ENCODE data around the gene MTRR. TPM values are rescaled to one million over a fixed set of nuclear protein-coding genes. Genes with fewer than 3 reads are reported as not detected.

The MTRR gene
- total and polyA plus RNA-seq, 2 donors (not counting 1 experiment from before 2014, with no cell fraction given), result 25.5 to 67.8 TPM

DNA sequence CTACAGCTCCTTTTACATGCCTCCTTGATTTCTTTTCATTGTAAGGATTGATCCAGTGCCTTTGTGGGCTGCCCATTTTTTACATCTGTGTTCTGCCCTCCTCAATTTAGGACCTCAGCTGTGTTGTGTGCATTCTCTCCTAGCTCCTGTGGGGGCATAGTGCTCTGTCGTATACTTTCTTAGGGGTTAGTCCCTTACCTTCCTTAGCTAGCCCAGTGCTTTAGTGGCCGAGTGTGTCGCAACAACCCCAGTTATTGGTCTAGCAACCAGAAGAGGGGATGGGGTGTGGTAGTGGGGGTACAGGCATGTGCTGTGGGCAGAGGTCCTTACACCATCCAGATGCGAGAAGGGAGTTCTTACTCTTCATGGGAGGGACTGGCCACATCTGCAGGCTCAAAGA lies 12.1 kb downstream of the MTRR start:
- no peaks in the 10 kb centered on the region for H3K9me3 Mint-ChIP-seq (ENCODE audit: insufficient read depth)
- H3K27ac Mint-ChIP-seq, result no peak overlapping the region
- TF ChIP-seq, protein P1, sequence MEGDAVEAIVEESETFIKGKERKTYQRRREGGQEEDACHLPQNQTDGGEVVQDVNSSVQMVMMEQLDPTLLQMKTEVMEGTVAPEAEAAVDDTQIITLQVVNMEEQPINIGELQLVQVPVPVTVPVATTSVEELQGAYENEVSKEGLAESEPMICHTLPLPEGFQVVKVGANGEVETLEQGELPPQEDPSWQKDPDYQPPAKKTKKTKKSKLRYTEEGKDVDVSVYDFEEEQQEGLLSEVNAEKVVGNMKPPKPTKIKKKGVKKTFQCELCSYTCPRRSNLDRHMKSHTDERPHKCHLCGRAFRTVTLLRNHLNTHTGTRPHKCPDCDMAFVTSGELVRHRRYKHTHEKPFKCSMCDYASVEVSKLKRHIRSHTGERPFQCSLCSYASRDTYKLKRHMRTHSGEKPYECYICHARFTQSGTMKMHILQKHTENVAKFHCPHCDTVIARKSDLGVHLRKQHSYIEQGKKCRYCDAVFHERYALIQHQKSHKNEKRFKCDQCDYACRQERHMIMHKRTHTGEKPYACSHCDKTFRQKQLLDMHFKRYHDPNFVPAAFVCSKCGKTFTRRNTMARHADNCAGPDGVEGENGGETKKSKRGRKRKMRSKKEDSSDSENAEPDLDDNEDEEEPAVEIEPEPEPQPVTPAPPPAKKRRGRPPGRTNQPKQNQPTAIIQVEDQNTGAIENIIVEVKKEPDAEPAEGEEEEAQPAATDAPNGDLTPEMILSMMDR (IDR thresholded peaks at IDR 0.05), result no peak
- no peak for TF ChIP-seq EZH2 (IDR thresholded peaks at IDR 0.05; ENCODE audit: borderline replicate concordance, insufficient read depth, low read depth, low read length, poor library complexity, severe bottlenecking)
- no peaks in the 10 kb centered on the region for H3K27me3 ChIP-seq (replicated peaks in 1 of 4; ENCODE audit: control extremely low read depth in 1 of 4, control insufficient read depth in 3 of 4, insufficient read depth in 4 of 4, low read length in 3 of 4)
- H3K27ac ChIP-seq (ENCODE audit: low read length in 2 of 2), result no peak overlapping the region
- intact Hi-C loops (cut with micrococcal nuclease), result no loop called here
- no peaks in the 10 kb centered on the region for H3K27me3 Mint-ChIP-seq
- no peaks in the 10 kb centered on the region for H3K4me1 Mint-ChIP-seq
- H3K4me2 ChIP-seq (replicated peaks; ENCODE audit: low read depth, low read length, poor library complexity, severe bottlenecking), result no peak overlapping the region
- H3K9ac ChIP-seq (ENCODE audit: low read length), result no peak overlapping the region
- DNase-seq, result no peak
- no peak overlapping the region for H3K4me3 ChIP-seq (ENCODE audit: control extremely low read depth in 1 of 5, extremely low read depth in 1 of 5, insufficient read depth in 1 of 5, low read depth in 2 of 5, low read length in 4 of 5)
- 100% methylated on average over 3 of the region's 4 CpGs for WGBS (ENCODE audit: insufficient coverage)
- H3K36me3 ChIP-seq (replicated peaks in 1 of 2; ENCODE audit: control extremely low read depth in 1 of 2, control insufficient read depth in 1 of 2, extremely low read depth in 1 of 2, insufficient read depth in 2 of 2, low read length in 1 of 2), result peaks cover 9 to 73% of the 10 kb centered on the region in 2 experiments
- H3K9me3 ChIP-seq (ENCODE audit: control extremely low read depth in 1 of 3, control insufficient read depth in 2 of 3, insufficient read depth in 1 of 3, low read length in 2 of 3), result no peaks in the 10 kb centered on the region
- H2AFZ ChIP-seq (ENCODE audit: insufficient read depth, low read depth, low read length, poor library complexity, severe bottlenecking), result no peak overlapping the region
- no peak overlapping the region for H3K4me3 Mint-ChIP-seq
- peaks cover 15% of the 10 kb centered on the region for H4K20me1 ChIP-seq (ENCODE audit: control insufficient read depth, insufficient read depth, low read length, poor library complexity, severe bottlenecking)
- peaks cover 7% of the 10 kb centered on the region for H3K79me2 ChIP-seq (ENCODE audit: control insufficient read depth, insufficient read depth, low read length)
- POLR2A ChIA-PET, result no interaction called here
- CTCF ChIA-PET, result no interaction called here
- no peak for ATAC-seq (ENCODE audit: low read depth)
- no peaks in the 10 kb centered on the region for H3K4me1 ChIP-seq (ENCODE audit: control insufficient read depth in 2 of 2, insufficient read depth in 2 of 2, low read length in 2 of 2)

DNA sequence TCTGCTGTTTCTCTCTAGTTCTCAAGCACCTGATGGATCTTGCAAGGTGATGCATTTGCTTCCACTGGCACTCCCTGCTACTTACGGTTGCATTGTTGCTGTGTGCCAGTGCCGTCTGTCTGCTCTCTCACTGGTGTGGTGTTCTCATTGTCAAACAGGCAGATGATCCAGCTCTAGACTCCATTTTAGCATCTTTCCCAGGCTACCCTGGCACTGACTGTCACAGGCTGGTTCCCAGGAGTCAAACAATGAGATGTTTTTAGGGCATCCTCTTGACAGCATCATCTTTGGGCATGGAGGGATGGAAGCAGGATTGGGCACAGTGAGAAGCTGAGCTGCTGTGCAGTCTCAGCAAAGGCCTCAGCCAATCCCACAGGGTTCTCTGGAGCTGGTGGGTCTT lies 12.9 kb downstream of the MTRR start:
- no peak overlapping the region for H3K9ac ChIP-seq (ENCODE audit: low read length)
- H3K27me3 Mint-ChIP-seq, result no peaks in the 10 kb centered on the region
- peaks cover 7% of the 10 kb centered on the region for H3K79me2 ChIP-seq (ENCODE audit: control insufficient read depth, insufficient read depth, low read length)
- no peaks in the 10 kb centered on the region for H3K4me1 ChIP-seq (ENCODE audit: control insufficient read depth in 2 of 2, insufficient read depth in 2 of 2, low read length in 2 of 2)
- no peak overlapping the region for H3K4me2 ChIP-seq (replicated peaks; ENCODE audit: low read depth, low read length, poor library complexity, severe bottlenecking)
- no peak overlapping the region for H2AFZ ChIP-seq (ENCODE audit: insufficient read depth, low read depth, low read length, poor library complexity, severe bottlenecking)
- TF ChIP-seq, protein P1 (IDR thresholded peaks at IDR 0.05), result no peak
- TF ChIP-seq EZH2 (IDR thresholded peaks at IDR 0.05; ENCODE audit: borderline replicate concordance, insufficient read depth, low read depth, low read length, poor library complexity, severe bottlenecking), result no peak
- intact Hi-C loops (cut with micrococcal nuclease), result no loop called here
- ChIA-PET POLR2A (no interaction called here), CTCF (no interaction called here)
- 97% methylated on average over 2 of the region's 2 CpGs for WGBS (ENCODE audit: insufficient coverage)
- H3K36me3 ChIP-seq (replicated peaks in 1 of 2; ENCODE audit: control extremely low read depth in 1 of 2, control insufficient read depth in 1 of 2, extremely low read depth in 1 of 2, insufficient read depth in 2 of 2, low read length in 1 of 2), result peaks cover 12 to 69% of the 10 kb centered on the region in 2 experiments
- DNase-seq (no peak), ATAC-seq (ENCODE audit: low read depth) (no peak)
- no peak overlapping the region for H3K27ac Mint-ChIP-seq
- no peaks in the 10 kb centered on the region for H3K4me1 Mint-ChIP-seq
- H3K9me3 ChIP-seq (ENCODE audit: control extremely low read depth in 1 of 3, control insufficient read depth in 2 of 3, insufficient read depth in 1 of 3, low read length in 2 of 3), result no peaks in the 10 kb centered on the region
- H3K27me3 ChIP-seq (replicated peaks in 1 of 4; ENCODE audit: control extremely low read depth in 1 of 4, control insufficient read depth in 3 of 4, insufficient read depth in 4 of 4, low read length in 3 of 4), result no peaks in the 10 kb centered on the region
- no peak overlapping the region for H3K4me3 Mint-ChIP-seq
- peaks cover 15% of the 10 kb centered on the region for H4K20me1 ChIP-seq (ENCODE audit: control insufficient read depth, insufficient read depth, low read length, poor library complexity, severe bottlenecking)
- no peaks in the 10 kb centered on the region for H3K9me3 Mint-ChIP-seq (ENCODE audit: insufficient read depth)
- H3K27ac ChIP-seq (ENCODE audit: low read length in 2 of 2), result no peak overlapping the region
- H3K4me3 ChIP-seq (ENCODE audit: control extremely low read depth in 1 of 5, extremely low read depth in 1 of 5, insufficient read depth in 1 of 5, low read depth in 2 of 5, low read length in 4 of 5), result no peak overlapping the region

Measured in B cell (primary cell).